Hepatic stellate cell (primary cell): ENCODE data around the gene GDF10.

Source experiments
- DNase-seq: peaks from one replicate; pipeline ENCODE4 v3.0.0; 2011; ENCODE audit warnings: low spot score

The GDF10 gene

DNA sequence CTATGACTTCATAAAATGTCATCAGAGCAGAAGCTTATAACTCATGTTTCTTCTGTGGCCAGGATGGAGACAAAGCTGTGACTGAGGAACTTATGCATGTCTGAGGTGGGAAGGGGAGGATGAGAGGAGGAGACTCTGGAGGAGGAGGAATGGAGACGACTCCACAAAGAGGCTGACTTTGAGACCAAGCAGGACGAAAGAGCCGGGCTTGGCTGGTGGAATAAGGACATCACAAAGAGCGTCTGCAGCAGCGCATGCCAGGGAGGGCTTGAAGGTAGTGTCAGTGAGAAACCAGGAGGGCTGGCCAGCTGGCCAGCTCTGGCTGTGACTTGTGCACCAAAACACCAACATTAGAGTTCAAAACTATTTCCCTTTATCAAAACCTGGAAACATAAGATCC, 16.1 kb downstream of the GDF10 start:
- no peak for DNase-seq

DNA sequence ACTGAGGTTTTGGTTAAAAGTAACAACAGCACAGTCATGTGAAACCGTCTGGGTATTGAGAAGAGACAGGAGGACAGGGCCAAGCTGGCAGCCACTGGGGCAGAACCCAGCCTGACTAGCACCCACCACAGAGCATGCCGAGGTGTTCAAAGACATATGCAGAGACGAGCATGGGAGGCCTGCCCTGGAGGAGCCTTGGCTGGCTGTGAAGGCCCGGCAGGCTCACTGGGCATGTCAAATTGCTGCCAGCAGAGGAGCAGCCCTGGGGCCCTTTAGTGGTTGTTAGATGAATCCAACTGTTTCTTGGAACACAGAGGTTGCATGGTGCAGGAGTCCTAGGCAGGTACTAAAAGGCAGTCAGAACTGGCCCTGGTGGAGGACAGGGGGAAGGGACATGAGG, 17.3 kb downstream of the GDF10 start:
- DNase-seq = no peak

- DNase-seq = no peak
These were observed 18.7 kb downstream of the GDF10 start for GRCh38 chr10:47318706-47319105.

- DNase-seq = no peak
These were observed 19.8 kb downstream of the GDF10 start for GRCh38 chr10:47319784-47320183.

GRCh38 chr10:47320812-47321211, 20.8 kb downstream of the GDF10 start:
- DNase-seq = no peak

DNA sequence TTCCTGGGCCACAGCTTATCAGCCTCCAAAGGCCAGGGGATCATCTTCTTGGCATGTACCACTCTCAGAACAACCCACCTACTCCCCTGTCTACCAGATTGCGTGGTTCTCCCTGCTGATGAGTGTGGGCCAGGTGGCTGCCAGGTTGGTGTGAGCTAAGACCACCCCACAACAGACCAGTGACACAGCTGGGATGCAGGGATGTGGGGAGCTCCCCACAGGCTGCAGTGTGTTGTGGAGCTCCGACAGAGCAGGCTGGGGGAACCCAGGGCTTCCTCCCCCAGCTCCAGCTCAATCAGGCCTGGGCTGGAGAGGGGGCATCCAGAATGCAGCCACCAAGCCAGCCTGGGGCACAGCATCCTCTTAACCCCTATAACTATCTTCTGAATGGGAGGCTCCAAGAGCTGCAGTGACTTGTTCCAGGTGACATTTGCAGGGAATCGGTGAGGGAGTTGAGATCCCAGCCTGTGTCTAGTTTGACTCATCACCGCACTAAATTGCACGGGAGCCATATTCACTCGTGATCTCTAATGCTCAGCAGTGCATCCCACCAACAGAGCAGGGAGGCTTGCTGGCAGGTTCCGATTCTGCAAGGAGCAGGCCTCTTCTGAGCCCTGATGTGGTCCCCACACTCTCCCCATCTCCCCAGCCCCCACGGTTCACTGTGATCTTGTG, 21.7 kb downstream of the GDF10 start:
- no peak for DNase-seq

DNA sequence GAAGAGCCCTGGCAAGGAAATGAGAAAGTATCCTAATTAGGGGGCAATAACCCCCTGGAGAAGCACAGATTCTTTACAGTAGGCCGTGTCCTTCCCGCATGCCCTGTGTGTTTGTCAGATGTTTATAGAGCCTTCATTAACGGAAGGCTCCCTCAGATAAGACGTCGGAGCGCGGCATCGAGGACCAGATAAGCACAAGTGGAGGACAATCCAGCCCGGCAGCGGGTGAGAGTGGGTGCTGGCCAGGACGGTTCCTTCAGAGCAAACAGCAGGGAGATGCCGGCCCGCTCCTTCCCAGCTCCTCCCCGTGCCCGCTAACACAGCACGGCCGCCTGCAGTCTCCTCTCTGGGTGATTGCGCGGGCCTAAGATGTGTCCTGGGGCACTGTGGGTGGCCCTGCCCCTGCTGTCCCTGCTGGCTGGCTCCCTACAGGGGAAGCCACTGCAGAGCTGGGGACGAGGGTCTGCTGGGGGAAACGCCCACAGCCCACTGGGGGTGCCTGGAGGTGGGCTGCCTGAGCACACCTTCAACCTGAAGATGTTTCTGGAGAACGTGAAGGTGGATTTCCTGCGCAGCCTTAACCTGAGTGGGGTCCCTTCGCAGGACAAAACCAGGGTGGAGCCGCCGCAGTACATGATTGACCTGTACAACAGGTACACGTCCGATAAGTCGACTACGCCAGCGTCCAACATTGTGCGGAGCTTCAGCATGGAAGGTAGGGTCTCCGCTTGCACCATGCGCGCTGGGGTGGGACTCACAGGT, 22.5 kb downstream of the GDF10 start, which contains the start of gene GDF2:
GDF2 (plus strand) TSS at position 155 of the 762 bp plus-strand sequence; CDS start at position 370, 215 bp downstream.
- DNase-seq = no peak

- no peak for DNase-seq
These were observed 23.1 kb downstream of the GDF10 start for GRCh38 chr10:47323087-47323486.

GRCh38 chr10:47323636-47324296, 23.8 kb downstream of the GDF10 start:
- DNase-seq = no peak

- no peak for DNase-seq
These were observed 25.6 kb downstream of the GDF10 start for GRCh38 chr10:47325303-47326291.

GRCh38 chr10:47326306-47326926, 26.4 kb downstream of the GDF10 start:
- no peak for DNase-seq

- DNase-seq = no peak
These were observed 26.9 kb downstream of the GDF10 start for GRCh38 chr10:47326927-47327330.

DNA sequence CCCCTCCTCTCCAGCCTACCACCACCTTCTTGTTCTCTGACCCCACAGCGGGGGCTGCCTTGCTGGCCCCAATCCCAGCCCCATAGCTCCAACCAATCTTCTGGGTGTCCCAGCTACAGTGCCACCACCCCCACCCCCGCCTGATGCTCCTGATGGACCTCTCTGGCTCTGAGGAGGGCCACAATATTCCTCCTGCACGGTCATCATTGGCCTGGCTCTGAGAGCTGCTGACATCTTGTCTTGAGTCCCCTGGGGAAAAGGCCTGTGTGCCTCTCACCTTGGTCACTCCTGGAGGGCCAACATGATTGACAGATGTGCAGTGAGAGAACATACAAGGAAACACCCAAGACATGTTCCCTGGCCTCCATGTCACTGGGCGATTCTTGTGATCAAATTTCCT, 29.9 kb downstream of the GDF10 start:
- no peak for DNase-seq

GRCh38 chr10:47330366-47330765, 30.4 kb downstream of the GDF10 start:
- DNase-seq = no peak

- DNase-seq = no peak
These were observed 30.8 kb downstream of the GDF10 start for GRCh38 chr10:47330804-47331203.

GRCh38 chr10:47331491-47331890, 31.5 kb downstream of the GDF10 start:
- DNase-seq = no peak

DNA sequence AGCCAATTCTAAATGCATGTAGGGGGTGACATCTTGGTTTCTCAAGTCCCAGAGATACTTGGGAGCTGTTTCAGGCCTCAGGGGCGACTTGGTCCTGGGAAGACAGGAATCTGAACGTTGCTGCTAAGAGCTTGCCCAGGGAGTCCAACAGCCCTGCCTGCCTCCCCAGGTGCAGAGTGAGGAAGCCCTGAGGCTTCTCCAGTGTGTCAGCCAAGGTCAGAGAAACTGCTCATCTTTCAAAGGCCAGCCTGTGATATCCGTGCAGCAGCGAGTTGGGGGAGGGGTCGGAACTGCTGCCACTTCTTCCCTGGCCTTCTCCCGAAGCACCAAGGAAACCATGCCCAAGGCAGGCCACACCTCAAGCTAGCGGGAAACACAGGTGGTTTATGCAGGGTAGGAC, 32.0 kb downstream of the GDF10 start:
- DNase-seq = no peak

DNA sequence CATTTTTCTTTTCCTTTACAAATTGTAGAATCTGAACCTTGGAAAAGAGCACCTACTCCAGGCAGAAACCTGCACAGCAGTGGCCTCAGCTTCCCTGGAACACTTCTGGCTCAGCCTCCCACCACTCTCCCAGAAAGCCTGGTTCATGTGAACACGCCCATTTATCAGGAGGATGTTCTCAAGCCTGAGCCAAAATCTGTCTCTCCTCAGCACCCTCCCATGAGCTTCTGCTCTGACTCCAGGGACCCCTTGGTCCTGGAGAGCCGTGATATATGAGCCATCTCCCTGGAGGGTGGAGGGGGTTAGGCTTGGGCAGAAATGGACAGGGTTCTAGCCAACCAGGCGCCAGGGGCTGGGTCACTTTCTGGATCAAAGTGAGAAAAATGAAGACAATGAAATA, 32.4 kb downstream of the GDF10 start:
- DNase-seq = no peak

DNA sequence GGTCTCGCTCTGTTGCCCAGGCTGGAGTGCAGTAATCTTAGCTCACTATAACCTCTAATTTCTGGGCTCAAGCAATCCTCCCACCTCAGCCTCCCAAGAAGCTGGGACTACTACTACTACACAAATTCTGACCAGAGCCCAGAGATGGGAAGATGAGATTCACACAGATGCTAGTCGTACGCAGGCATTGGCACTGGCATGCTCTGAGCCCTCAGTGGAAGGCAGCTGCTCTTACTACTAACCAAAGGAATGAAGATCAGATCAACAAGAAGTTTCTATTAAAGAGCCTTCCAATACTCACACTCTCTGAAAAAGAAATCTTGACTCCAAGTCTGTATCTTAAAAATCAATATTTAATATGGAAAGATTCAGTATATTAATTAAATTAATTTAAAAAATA, 32.9 kb downstream of the GDF10 start:
- DNase-seq = no peak

DNA sequence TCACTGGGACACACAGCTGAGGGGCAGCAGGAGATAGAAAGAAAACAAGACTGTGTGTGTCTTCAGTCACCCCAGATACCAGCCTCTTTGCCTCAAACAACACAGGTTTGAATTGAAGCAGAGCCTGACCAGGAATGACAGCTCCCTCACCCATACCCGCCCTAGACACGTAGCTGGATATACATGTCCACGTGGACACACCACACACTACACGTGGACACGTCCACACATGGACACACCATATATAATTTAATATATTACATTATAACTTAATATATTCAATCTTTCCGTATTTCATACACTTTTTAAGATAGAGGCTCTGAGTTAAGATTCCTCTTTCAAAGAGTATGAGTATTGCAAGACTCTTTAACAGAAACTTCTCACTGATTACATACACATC, 33.5 kb downstream of the GDF10 start:
- DNase-seq = no peak
